Cardiac muscle cell (in vitro differentiated cells and primary cell): Measurements from ENCODE around the gene ASCL5. TPM values are rescaled to one million over a fixed set of nuclear protein-coding genes. Genes with fewer than 3 reads are reported as not detected.

Experiments used
- DNase-seq, 2 donors: peaks; one replicate each; pipeline versions ENCODE4 v3.0.0 to v3.0.0-alpha.2; 2010 to 2017; ENCODE audit warnings: low read depth in 1 of 2, low spot score in 1 of 2
- H3K27ac ChIP-seq: fragments of 200-600 bp; sonication (generic); 2 replicates; pipeline ENCODE4 v1.5.1; 2016
- H3K27me3 ChIP-seq: fragments of 200-600 bp; sonication (generic); 2 replicates; pipeline ENCODE4 v1.6.0; 2016; ENCODE audit warnings: control low read depth
- H3K36me3 ChIP-seq: fragments of 200-600 bp; sonication (generic); 2 replicates; pipeline ENCODE4 v1.5.1; 2016; ENCODE audit warnings: control low read depth
- H3K4me1 ChIP-seq: fragments of 200-600 bp; sonication (generic); 2 replicates; pipeline ENCODE4 v1.8.1; 2017; ENCODE audit warnings: low read depth, mild to moderate bottlenecking, mixed run types
- H3K4me3 ChIP-seq: fragments of 200-600 bp; sonication (generic); 2 replicates; pipeline ENCODE4 v1.5.1; 2016; ENCODE audit warnings: mild to moderate bottlenecking
- H3K9me3 ChIP-seq: fragments of 200-600 bp; sonication (generic); 2 replicates; pipeline ENCODE4 v1.5.1; 2017; ENCODE audit warnings: low read depth, mild to moderate bottlenecking, control low read depth
- polyA plus RNA-seq: library from polyadenylated mRNA; unstranded; fragments of >200 nt; fragmentation: Nextera tagmentation; extraction: Ambion mirVana; gene quantifications from 2 replicates; pipeline ENCODE4 v1.2.1, GENCODE V29; 2016
- total RNA-seq: library from RNA; depleted of rRNA; stranded (reverse); fragments of >200 nt; gene quantifications from 2 replicates; pipeline ENCODE4 v1.2.3, GENCODE V29; 2016
- TF ChIP-seq, protein P1 (sequence below): IDR thresholded peaks from 2 replicates; pipeline ENCODE4 v1.5.1; 2012; ENCODE audit warnings: low read depth, mild to moderate bottlenecking, low read length

Gene ASCL5
- total and polyA plus RNA-seq, 2 experiments from 2014 or later, result 0.18 TPM; not detected in 1

DNA sequence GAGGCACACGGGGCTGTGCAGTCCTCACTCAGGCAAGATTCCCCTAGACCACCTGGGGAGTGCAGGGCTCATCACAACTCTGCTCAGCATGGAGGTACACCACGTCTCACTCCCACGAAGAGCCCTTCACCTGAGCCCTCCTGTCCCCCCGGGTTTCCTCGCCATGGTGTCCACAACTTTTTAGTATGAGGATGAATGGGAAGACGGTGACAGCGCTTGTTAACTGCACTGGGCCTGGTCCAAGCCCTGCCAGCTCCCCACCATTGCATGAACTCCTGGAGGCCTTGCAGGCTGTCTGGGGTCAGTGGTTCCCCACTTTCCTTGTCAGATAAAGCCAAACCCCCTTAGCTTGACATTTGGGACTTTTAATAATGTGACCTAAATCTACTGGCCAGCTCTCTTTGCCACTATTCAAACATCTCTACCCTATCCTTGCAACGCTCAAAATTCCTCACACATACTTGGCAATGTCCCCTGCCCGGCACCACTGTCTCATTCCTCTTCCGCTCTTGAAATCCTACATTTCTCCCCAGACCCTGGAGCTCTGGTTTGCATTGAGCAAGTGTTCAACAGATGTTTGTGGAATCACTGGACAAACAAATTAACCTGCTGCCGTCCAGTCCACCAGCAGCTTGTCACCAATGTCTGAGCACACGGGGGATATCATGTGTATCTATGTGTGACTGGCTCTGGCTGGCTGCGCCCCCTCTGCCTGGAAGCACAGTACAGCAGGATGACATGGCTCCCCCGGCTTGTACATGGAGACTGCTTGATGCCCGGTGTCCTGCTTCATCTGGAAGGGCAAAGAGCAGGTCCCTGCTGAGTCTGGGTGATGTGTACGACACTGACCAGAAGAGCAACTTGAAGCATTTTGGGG, 16.1 kb upstream of the ASCL5 start:
- Histone ChIP-seq H3K4me3 (no peak overlapping the region), H3K27ac (no peak overlapping the region), H3K27me3 (no peaks in the 10 kb centered on the region), H3K4me1 (no peaks in the 10 kb centered on the region), H3K36me3 (peaks cover 47% of the 10 kb centered on the region), H3K9me3 (no peaks in the 10 kb centered on the region)
- no peak for DNase-seq
- TF ChIP-seq, protein P1, sequence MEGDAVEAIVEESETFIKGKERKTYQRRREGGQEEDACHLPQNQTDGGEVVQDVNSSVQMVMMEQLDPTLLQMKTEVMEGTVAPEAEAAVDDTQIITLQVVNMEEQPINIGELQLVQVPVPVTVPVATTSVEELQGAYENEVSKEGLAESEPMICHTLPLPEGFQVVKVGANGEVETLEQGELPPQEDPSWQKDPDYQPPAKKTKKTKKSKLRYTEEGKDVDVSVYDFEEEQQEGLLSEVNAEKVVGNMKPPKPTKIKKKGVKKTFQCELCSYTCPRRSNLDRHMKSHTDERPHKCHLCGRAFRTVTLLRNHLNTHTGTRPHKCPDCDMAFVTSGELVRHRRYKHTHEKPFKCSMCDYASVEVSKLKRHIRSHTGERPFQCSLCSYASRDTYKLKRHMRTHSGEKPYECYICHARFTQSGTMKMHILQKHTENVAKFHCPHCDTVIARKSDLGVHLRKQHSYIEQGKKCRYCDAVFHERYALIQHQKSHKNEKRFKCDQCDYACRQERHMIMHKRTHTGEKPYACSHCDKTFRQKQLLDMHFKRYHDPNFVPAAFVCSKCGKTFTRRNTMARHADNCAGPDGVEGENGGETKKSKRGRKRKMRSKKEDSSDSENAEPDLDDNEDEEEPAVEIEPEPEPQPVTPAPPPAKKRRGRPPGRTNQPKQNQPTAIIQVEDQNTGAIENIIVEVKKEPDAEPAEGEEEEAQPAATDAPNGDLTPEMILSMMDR, result no peak

GRCh38 chr1:201142011-201142848, 15.2 kb upstream of the ASCL5 start:
- Histone ChIP-seq H3K9me3 (no peaks in the 10 kb centered on the region), H3K27ac (no peak overlapping the region), H3K36me3 (peaks cover 47% of the 10 kb centered on the region), H3K4me3 (no peak overlapping the region), H3K27me3 (no peaks in the 10 kb centered on the region), H3K4me1 (no peaks in the 10 kb centered on the region)
- TF ChIP-seq, protein P1, result no peak
- DNase-seq, result no peak

- TF ChIP-seq, protein P1, result no peak
- Histone ChIP-seq H3K27ac (no peak overlapping the region), H3K36me3 (peaks cover 46% of the 10 kb centered on the region), H3K4me1 (peaks cover 2% of the 10 kb centered on the region), H3K9me3 (no peaks in the 10 kb centered on the region), H3K27me3 (no peaks in the 10 kb centered on the region), H3K4me3 (no peak overlapping the region)
- no peak for DNase-seq
These were observed 14.4 kb upstream of the ASCL5 start for GRCh38 chr1:201141418-201141817.

- Histone ChIP-seq H3K27ac (no peak overlapping the region), H3K36me3 (peaks cover 41% of the 10 kb centered on the region), H3K27me3 (no peaks in the 10 kb centered on the region), H3K4me3 (no peak overlapping the region), H3K4me1 (peaks cover 6% of the 10 kb centered on the region), H3K9me3 (no peaks in the 10 kb centered on the region)
- DNase-seq, result no peak
- TF ChIP-seq, protein P1, result no peak
These were observed 13.9 kb upstream of the ASCL5 start for GRCh38 chr1:201140941-201141260.

GRCh38 chr1:201140235-201140940, 13.4 kb upstream of the ASCL5 start:
- no peak overlapping the region for H3K27ac ChIP-seq
- no peak for DNase-seq

More at GRCh38 chr1:201140235-201140940, 13.4 kb upstream of the ASCL5 start:
- Histone ChIP-seq H3K9me3 (no peaks in the 10 kb centered on the region), H3K4me1 (peaks cover 6% of the 10 kb centered on the region), H3K27me3 (no peaks in the 10 kb centered on the region), H3K4me3 (no peak overlapping the region), H3K36me3 (peaks cover 36% of the 10 kb centered on the region)
- TF ChIP-seq, protein P1, result no peak
